Mesothelial cell of epicardium (in vitro differentiated cells): ENCODE results near the gene PKNOX1. TPM values are rescaled to one million over a fixed set of nuclear protein-coding genes. Genes with fewer than 3 reads are reported as not detected.
"Not testable (repeated sequence)": the region's sequence is repeated elsewhere in the genome, so short reads cannot be mapped to it uniquely, and the experiment has no call there.

Experiments used
- DNase-seq, 2 experiments: peaks; one replicate each; pipeline ENCODE4 v3.0.0; 2021; ENCODE audit warnings: low spot score in 2 of 2; ENCODE audit not compliant: unreplicated experiment in 2 of 2
- H3K27ac Mint-ChIP-seq: 2 replicates; pipeline ENCODE4 v1.8.0; 2021; ENCODE audit warnings: mixed read lengths
- H3K27me3 Mint-ChIP-seq: 2 replicates; pipeline ENCODE4 v1.8.0; 2021; ENCODE audit warnings: low read depth, mixed read lengths
- H3K36me3 Mint-ChIP-seq: 2 replicates; pipeline ENCODE4 v1.8.0; 2021; ENCODE audit warnings: mixed read lengths
- H3K4me1 Mint-ChIP-seq: 2 replicates; pipeline ENCODE4 v1.8.0; 2021; ENCODE audit warnings: mixed read lengths
- H3K4me3 Mint-ChIP-seq: 2 replicates; pipeline ENCODE4 v1.8.0; 2021; ENCODE audit warnings: mild to moderate bottlenecking, moderate library complexity, mixed read lengths
- H3K9me3 Mint-ChIP-seq: 2 replicates; pipeline ENCODE4 v1.8.0; 2021; ENCODE audit warnings: mixed read lengths
- total RNA-seq: library from RNA; stranded (reverse); gene quantifications from 3 replicates; pipeline ENCODE4 v1.2.1, GENCODE V29; 2021
- TF ChIP-seq, protein P1 (sequence below): fragments of 200-600 bp; sonication (generic); IDR thresholded peaks from one replicate; pipeline ENCODE4 v1.5.0; 2021; ENCODE audit warnings: antibody characterized with exemption; ENCODE audit not compliant: unreplicated experiment

PKNOX1 gene
- total RNA-seq, 1 donor from 2014 or later = 31.9 TPM

- no peaks in the 10 kb centered on the region for H3K27me3 Mint-ChIP-seq
- no peaks in the 10 kb centered on the region for H3K4me1 Mint-ChIP-seq
- no peaks in the 10 kb centered on the region for H3K9me3 Mint-ChIP-seq
- DNase-seq = no peak
- TF ChIP-seq, protein P1, sequence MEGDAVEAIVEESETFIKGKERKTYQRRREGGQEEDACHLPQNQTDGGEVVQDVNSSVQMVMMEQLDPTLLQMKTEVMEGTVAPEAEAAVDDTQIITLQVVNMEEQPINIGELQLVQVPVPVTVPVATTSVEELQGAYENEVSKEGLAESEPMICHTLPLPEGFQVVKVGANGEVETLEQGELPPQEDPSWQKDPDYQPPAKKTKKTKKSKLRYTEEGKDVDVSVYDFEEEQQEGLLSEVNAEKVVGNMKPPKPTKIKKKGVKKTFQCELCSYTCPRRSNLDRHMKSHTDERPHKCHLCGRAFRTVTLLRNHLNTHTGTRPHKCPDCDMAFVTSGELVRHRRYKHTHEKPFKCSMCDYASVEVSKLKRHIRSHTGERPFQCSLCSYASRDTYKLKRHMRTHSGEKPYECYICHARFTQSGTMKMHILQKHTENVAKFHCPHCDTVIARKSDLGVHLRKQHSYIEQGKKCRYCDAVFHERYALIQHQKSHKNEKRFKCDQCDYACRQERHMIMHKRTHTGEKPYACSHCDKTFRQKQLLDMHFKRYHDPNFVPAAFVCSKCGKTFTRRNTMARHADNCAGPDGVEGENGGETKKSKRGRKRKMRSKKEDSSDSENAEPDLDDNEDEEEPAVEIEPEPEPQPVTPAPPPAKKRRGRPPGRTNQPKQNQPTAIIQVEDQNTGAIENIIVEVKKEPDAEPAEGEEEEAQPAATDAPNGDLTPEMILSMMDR = no peak
- H3K4me3 Mint-ChIP-seq = no peak overlapping the region
- H3K36me3 Mint-ChIP-seq = peaks cover 18% of the 10 kb centered on the region
- H3K27ac Mint-ChIP-seq = no peak overlapping the region
Measured at GRCh38 chr21:43031121-43031619, 56.8 kb downstream of the PKNOX1 start.

DNA sequence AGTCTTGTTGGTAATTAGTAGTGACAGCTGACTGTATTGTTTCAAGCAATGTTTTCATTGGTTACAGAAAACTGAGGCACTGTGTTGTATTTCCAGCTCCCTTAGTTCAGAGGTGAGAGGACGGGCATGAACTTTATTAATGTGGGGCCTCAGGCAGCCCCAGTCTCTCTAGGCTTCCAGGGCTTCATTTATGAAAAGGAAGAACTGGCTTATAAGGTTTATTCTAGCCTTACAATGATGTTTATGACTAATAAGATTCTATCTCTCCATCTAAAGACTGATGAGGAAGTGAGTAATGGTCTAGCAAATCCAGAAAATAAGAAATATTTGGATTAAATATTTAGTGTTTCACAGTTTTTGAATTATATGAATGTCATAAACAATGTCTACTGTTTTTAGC, 59.7 kb downstream of the PKNOX1 start:
- no peak for DNase-seq
- Mint-ChIP-seq H3K36me3 (peaks cover 14% of the 10 kb centered on the region), H3K4me1 (no peaks in the 10 kb centered on the region), H3K27ac (no peak overlapping the region), H3K9me3 (no peaks in the 10 kb centered on the region), H3K4me3 (no peak overlapping the region), H3K27me3 (no peaks in the 10 kb centered on the region)
- TF ChIP-seq, protein P1 = no peak

- Mint-ChIP-seq H3K27ac (no peak overlapping the region), H3K4me3 (no peak overlapping the region), H3K9me3 (no peaks in the 10 kb centered on the region), H3K4me1 (no peaks in the 10 kb centered on the region), H3K36me3 (peaks cover 13% of the 10 kb centered on the region), H3K27me3 (no peaks in the 10 kb centered on the region)
- DNase-seq = no peak
- TF ChIP-seq, protein P1 = no peak
Measured at GRCh38 chr21:43034826-43035225, 60.5 kb downstream of the PKNOX1 start.

GRCh38 chr21:43036889-43037288, 62.5 kb downstream of the PKNOX1 start:
- not testable (repeated sequence) for H3K36me3 Mint-ChIP-seq, H3K4me3 Mint-ChIP-seq, H3K27me3 Mint-ChIP-seq, H3K9me3 Mint-ChIP-seq, H3K27ac Mint-ChIP-seq, H3K4me1 Mint-ChIP-seq, DNase-seq

DNA sequence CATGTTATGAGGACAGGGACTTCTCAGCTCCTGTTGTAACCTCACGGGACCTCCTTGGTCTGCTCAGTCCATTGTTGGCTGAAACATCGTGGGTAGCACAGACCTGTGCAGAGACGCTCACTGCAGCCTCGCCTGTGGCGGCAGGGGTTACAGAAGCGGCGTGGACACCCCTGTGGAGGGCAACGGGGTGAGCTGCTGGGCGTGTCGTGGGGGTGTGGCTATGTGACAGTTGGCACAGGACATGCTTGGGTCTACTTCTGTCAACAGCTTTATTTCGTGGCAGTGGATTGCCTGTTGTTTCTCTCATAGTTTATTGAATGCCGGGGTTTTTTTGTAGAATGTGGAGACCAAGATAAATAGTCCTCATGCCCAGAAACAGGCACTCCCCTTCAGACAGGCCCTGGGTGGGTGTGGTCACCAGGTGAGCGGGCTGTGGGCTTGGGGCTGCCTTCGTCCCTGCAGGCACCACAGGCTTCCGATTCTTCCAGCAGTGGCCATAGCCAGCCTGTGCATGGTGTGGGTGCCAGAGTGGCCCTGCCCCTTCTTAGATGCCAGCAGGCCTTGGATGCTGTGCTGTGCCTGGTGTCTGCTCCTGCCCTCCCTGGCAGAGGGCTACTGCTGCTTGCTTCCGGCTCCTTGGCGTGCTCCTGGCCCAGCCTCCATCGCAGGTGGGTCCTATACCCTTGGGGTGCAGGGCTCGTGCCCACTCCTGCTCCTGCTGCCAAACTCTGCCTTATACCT, 63.7 kb downstream of the PKNOX1 start:
- H3K4me1 Mint-ChIP-seq, H3K27me3 Mint-ChIP-seq, H3K9me3 Mint-ChIP-seq, DNase-seq, H3K36me3 Mint-ChIP-seq, H3K4me3 Mint-ChIP-seq, H3K27ac Mint-ChIP-seq: not testable (repeated sequence)

DNA sequence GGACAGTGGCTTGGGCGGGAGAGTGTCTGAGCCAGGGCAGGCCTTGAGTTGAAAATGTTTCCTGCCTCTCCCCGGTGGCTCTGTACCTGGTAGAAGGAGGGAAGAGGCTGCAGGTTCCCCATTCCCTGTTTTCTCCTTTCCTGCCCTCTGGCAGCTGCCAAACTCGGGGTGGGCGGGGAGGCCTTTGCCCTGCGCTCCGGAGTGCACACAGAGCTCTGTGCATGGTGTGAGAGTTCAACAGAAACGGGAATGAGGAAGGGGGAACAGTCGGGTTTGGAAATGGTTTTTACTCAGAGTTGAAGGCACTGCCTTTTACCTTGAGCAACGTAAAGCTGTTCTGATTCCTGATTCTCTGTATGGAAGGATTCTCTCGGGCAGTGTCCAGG, 64.3 kb downstream of the PKNOX1 start:
- DNase-seq, H3K4me1 Mint-ChIP-seq, H3K9me3 Mint-ChIP-seq, H3K36me3 Mint-ChIP-seq, H3K27ac Mint-ChIP-seq, H3K4me3 Mint-ChIP-seq, H3K27me3 Mint-ChIP-seq: not testable (repeated sequence)

DNA sequence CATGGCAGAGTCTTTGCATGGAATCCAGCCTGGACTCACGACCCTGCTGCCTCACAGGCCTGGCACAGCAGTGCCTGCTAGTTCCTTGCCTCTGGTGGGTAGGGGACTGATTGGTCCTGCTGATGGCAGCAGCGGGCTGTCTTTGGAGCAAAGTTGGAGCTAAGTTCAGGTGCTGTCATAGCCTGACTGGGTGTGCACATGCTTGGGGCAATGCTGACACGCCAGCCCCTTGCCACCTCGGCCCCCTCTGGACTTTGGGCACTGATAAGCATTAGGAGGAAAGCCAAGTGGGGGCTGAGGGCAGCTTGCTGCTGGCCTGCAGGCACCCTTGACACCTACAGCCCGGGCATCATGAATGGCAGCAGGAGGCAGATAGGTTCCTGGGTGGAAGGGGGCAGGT, 67.8 kb downstream of the PKNOX1 start:
- H3K9me3 Mint-ChIP-seq, H3K4me3 Mint-ChIP-seq, H3K27ac Mint-ChIP-seq, H3K27me3 Mint-ChIP-seq, H3K36me3 Mint-ChIP-seq, H3K4me1 Mint-ChIP-seq, DNase-seq: not testable (repeated sequence)

GRCh38 chr21:43043291-43043690, 68.9 kb downstream of the PKNOX1 start:
- not testable (repeated sequence) for H3K36me3 Mint-ChIP-seq, H3K27ac Mint-ChIP-seq, DNase-seq, H3K4me3 Mint-ChIP-seq, H3K9me3 Mint-ChIP-seq, H3K4me1 Mint-ChIP-seq, H3K27me3 Mint-ChIP-seq

DNA sequence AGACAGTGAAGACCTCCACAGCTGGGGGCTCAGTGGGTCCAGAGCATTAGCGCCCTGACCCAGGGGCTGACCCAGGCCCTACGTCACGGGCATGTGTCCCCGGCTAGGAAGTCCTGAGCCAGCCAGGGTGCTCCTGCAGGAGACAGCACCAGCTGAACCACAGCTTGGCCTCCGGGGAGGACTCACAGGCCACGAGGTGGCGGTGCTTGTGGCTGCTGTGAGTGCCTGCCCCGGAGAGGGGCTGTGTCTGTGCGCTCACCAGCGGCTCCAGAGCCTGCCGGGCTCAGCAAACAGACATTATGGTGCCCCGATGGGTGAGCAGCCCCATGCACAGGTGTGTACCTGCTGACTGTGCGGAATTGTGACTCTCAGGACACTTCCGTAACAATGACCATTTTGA, 70.2 kb downstream of the PKNOX1 start:
- H3K4me3 Mint-ChIP-seq, H3K9me3 Mint-ChIP-seq, H3K4me1 Mint-ChIP-seq, H3K36me3 Mint-ChIP-seq, DNase-seq, H3K27me3 Mint-ChIP-seq, H3K27ac Mint-ChIP-seq: not testable (repeated sequence)

DNA sequence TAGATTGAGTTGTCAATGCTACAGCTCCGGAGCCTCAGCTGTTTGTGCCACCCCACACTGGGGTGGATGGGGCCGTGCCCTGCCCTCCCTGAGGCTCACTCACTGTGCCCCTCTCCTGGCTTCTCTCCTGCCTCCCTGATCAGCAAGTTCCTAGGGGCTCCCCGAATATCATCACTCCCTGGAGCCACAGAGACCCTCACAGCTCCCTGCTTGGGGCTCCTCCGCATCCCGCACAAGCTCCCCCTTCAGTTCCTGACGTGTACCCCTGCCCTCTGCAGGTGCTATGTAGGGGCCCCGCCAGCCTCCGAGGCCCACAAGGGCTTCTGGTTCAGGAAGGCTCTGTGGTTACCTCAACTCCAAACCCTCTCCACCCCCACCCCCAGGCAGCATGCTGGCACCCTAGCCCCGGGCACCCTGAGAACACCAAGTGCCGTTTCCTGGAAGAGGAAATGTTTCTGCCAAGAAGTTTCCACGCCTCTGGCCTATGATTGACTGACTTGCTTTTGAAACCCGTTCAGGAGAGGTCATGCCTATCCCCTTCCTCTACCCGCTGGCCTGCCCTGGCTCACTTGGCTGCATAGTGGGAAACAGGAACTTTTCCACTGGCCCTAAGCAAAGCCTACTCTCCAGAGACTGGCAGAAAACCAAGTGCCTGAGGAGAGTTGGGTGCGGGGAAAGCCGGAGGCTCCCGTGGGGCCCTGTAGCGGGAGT, 71.0 kb downstream of the PKNOX1 start:
- DNase-seq, H3K9me3 Mint-ChIP-seq, H3K4me1 Mint-ChIP-seq, H3K27ac Mint-ChIP-seq, H3K27me3 Mint-ChIP-seq, H3K36me3 Mint-ChIP-seq, H3K4me3 Mint-ChIP-seq: not testable (repeated sequence)
